ENCODE measurements around the gene SPSB3. TPM values are rescaled to one million over a fixed set of nuclear protein-coding genes. Genes with fewer than 3 reads are reported as not detected.

The SPSB3 gene
- total RNA-seq, 1 donor from 2014 or later, result 36.1 TPM

- ATAC-seq (no peak), DNase-seq (ENCODE audit: missing footprints) (no peak)
- intact Hi-C loops (cut with DNase I), result no loop called here
Observed at GRCh38 chr16:1759511-1759910, 22.9 kb downstream of the SPSB3 start.

- intact Hi-C loops (cut with DNase I), result no loop called here
- DNase-seq (ENCODE audit: missing footprints) (no peak), ATAC-seq (no peak)
Observed at GRCh38 chr16:1758923-1759322, 23.4 kb downstream of the SPSB3 start.

GRCh38 chr16:1757714-1758461 is 24.5 kb downstream of the SPSB3 start:
- no peak for DNase-seq (ENCODE audit: missing footprints)
- intact Hi-C loops (cut with DNase I), result no loop called here
- no peak for ATAC-seq

GRCh38 chr16:1754204-1754603 is 28.2 kb downstream of the SPSB3 start:
- intact Hi-C loops (cut with DNase I), result no loop called here
- DNase-seq (ENCODE audit: missing footprints) (no peak), ATAC-seq (no peak)

- intact Hi-C loops (cut with DNase I), result no loop called here
- DNase-seq (ENCODE audit: missing footprints) (no peak), ATAC-seq (no peak)
Observed at GRCh38 chr16:1752853-1753252, 29.5 kb downstream of the SPSB3 start.

GRCh38 chr16:1751946-1752345 is 30.4 kb downstream of the SPSB3 start:
- ATAC-seq, result no peak
- no peak for DNase-seq (ENCODE audit: missing footprints)
- intact Hi-C loops (cut with DNase I), result no loop called here

GRCh38 chr16:1749152-1750117 is 32.9 kb downstream of the SPSB3 start:
- intact Hi-C loops (cut with DNase I), result no loop called here
- no peak for DNase-seq (ENCODE audit: missing footprints)
- ATAC-seq, result no peak

GRCh38 chr16:1747934-1748333 is 34.4 kb downstream of the SPSB3 start:
- DNase-seq (ENCODE audit: missing footprints), result no peak
- intact Hi-C loops (cut with DNase I), result no loop called here
- ATAC-seq, result no peak

- DNase-seq (ENCODE audit: missing footprints) (no peak), ATAC-seq (no peak)
- intact Hi-C loops (cut with DNase I), result no loop called here
Observed at GRCh38 chr16:1746693-1747195, 35.6 kb downstream of the SPSB3 start.

GRCh38 chr16:1745900-1746692 is 36.3 kb downstream of the SPSB3 start:
- DNase-seq (ENCODE audit: missing footprints) (no peak), ATAC-seq (no peak)
- intact Hi-C loops (cut with DNase I), result no loop called here

- DNase-seq (ENCODE audit: missing footprints) (no peak), ATAC-seq (no peak)
- intact Hi-C loops (cut with DNase I), result no loop called here
Observed at GRCh38 chr16:1745181-1745899, 37.0 kb downstream of the SPSB3 start.

GRCh38 chr16:1744338-1744840 is 38.0 kb downstream of the SPSB3 start:
- DNase-seq (ENCODE audit: missing footprints) (no peak), ATAC-seq (no peak)
- intact Hi-C loops (cut with DNase I), result no loop called here

- no peak for DNase-seq (ENCODE audit: missing footprints)
- no peak for ATAC-seq
- intact Hi-C loops (cut with DNase I), result no loop called here
Observed at GRCh38 chr16:1743376-1744337, 38.7 kb downstream of the SPSB3 start.

GRCh38 chr16:1741553-1742165 is 40.7 kb downstream of the SPSB3 start:
- intact Hi-C loops (cut with DNase I), result no loop called here
- DNase-seq (ENCODE audit: missing footprints) (peak; percentile 49), ATAC-seq (peak; percentile 63)

GRCh38 chr16:1740781-1741490 is 41.4 kb downstream of the SPSB3 start:
- no peak for ATAC-seq
- peak; percentile 25 for DNase-seq (ENCODE audit: missing footprints)
- intact Hi-C loops (cut with DNase I), result no loop called here

- no peak for ATAC-seq
- intact Hi-C loops (cut with DNase I), result no loop called here
- DNase-seq (ENCODE audit: missing footprints), result peak; percentile 28
Observed at GRCh38 chr16:1740234-1740633, 42.1 kb downstream of the SPSB3 start.
